ENCODE measurements around the gene DYNC2LI1.

DYNC2LI1 gene

DNA sequence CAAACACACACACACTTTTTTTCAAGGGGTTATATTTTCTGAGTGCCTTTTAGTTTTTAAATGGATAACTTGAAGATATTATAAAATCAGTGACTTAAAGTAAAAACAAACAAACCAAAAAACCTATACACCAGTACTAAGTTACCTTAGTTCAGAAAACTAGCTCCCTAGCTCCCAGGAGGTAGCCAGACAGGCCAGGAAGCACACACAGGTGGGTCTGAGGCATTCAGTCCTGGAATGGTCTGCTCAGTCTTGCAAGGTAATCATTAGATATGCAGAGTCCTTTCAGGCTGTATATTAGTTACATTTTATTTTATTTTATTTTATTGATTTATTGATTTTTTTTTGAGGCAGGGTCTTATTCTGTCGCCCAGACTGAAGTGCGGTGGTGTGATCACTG, 10.7 kb upstream of the DYNC2LI1 start:
- Histone ChIP-seq H2AFZ (ENCODE audit: low read depth) (no peak overlapping the region), H3K36me3 (ENCODE audit: insufficient read depth) (no peaks in the 10 kb centered on the region), H3K4me1 (ENCODE audit: low read depth, poor library complexity, severe bottlenecking) (no peaks in the 10 kb centered on the region), H3K27me3 (ENCODE audit: insufficient read depth, low read depth) (no peaks in the 10 kb centered on the region), H3K4me3 (IDR thresholded peaks at IDR 0.05; ENCODE audit: insufficient read depth, low read depth, low read length) (no peak overlapping the region), H3K27ac (no peak overlapping the region), H4K20me1 (ENCODE audit: insufficient read depth) (no peaks in the 10 kb centered on the region), H3K4me2 (no peak overlapping the region), H3K79me2 (ENCODE audit: insufficient read depth, low read depth) (no peaks in the 10 kb centered on the region), H3K9ac (no peak overlapping the region)
- TF ChIP-seq, protein P1, sequence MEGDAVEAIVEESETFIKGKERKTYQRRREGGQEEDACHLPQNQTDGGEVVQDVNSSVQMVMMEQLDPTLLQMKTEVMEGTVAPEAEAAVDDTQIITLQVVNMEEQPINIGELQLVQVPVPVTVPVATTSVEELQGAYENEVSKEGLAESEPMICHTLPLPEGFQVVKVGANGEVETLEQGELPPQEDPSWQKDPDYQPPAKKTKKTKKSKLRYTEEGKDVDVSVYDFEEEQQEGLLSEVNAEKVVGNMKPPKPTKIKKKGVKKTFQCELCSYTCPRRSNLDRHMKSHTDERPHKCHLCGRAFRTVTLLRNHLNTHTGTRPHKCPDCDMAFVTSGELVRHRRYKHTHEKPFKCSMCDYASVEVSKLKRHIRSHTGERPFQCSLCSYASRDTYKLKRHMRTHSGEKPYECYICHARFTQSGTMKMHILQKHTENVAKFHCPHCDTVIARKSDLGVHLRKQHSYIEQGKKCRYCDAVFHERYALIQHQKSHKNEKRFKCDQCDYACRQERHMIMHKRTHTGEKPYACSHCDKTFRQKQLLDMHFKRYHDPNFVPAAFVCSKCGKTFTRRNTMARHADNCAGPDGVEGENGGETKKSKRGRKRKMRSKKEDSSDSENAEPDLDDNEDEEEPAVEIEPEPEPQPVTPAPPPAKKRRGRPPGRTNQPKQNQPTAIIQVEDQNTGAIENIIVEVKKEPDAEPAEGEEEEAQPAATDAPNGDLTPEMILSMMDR (conservative IDR thresholded peaks at IDR 0.05; ENCODE audit: low read depth, low read length), result no peak

DNA sequence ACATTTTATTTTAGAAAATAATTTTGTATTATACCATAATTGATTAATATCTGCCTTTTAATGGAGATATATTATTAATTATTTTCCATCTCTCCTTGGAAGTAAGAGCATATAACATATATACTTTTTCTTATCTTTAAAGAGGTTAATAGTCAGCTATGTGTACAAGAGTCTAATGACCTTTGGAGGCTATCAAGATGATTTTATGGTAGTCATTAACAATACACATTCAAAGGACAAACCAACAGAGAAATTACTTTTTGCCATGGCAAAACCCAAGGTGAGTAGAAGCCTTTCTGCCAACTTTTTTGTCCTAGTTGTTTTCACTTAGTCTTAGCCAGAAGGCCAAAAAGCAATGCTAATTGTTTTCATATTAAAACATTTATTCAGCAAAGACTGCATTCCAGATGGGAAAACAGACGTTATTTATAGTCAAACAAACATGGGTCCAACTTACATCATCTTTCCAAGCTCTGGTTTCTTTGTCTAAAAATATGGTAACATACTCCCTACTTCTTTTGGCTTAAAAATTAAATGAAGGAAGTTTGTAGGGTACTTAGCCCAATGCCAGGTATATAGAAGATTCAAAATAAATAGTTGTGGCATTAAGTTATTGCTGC, 9.6 kb upstream of the DYNC2LI1 start:
- no peaks in the 10 kb centered on the region for H3K79me2 ChIP-seq (ENCODE audit: insufficient read depth, low read depth)
- H3K36me3 ChIP-seq (ENCODE audit: insufficient read depth), result no peaks in the 10 kb centered on the region
- H2AFZ ChIP-seq (ENCODE audit: low read depth), result no peak overlapping the region
- no peaks in the 10 kb centered on the region for H3K27me3 ChIP-seq (ENCODE audit: insufficient read depth, low read depth)
- TF ChIP-seq, protein P1 (conservative IDR thresholded peaks at IDR 0.05; ENCODE audit: low read depth, low read length), result no peak
- H3K9ac ChIP-seq, result no peak overlapping the region
- H4K20me1 ChIP-seq (ENCODE audit: insufficient read depth), result no peaks in the 10 kb centered on the region
- H3K27ac ChIP-seq, result no peak overlapping the region
- no peaks in the 10 kb centered on the region for H3K4me1 ChIP-seq (ENCODE audit: low read depth, poor library complexity, severe bottlenecking)
- no peak overlapping the region for H3K4me2 ChIP-seq
- no peak overlapping the region for H3K4me3 ChIP-seq (IDR thresholded peaks at IDR 0.05; ENCODE audit: insufficient read depth, low read depth, low read length)

DNA sequence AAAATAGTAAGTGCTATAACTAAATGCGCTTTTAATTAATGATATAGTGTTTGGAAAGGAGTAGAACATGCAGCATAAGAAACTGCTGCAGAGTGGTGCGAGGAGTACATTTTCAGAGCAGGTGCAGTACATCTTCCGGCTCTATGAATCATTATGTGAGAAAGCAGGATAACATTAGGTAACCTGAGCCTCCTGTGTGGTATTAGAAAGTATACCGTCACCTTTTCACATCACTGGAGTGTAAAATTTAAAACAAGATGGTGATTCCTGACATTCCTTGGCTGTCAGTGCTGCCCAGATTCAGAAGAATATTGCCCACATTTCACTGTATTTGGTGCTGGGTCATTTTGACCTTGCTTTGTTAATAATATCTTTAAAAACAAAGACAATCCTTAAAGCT, 7.8 kb upstream of the DYNC2LI1 start:
- no peak overlapping the region for H3K9ac ChIP-seq
- H3K27ac ChIP-seq, result no peak overlapping the region
- no peaks in the 10 kb centered on the region for H4K20me1 ChIP-seq (ENCODE audit: insufficient read depth)
- H3K27me3 ChIP-seq (ENCODE audit: insufficient read depth, low read depth), result no peaks in the 10 kb centered on the region
- H3K4me2 ChIP-seq, result no peak overlapping the region
- H3K4me1 ChIP-seq (ENCODE audit: low read depth, poor library complexity, severe bottlenecking), result no peaks in the 10 kb centered on the region
- H2AFZ ChIP-seq (ENCODE audit: low read depth), result no peak overlapping the region
- no peaks in the 10 kb centered on the region for H3K36me3 ChIP-seq (ENCODE audit: insufficient read depth)
- TF ChIP-seq, protein P1 (conservative IDR thresholded peaks at IDR 0.05; ENCODE audit: low read depth, low read length), result no peak
- no peak overlapping the region for H3K4me3 ChIP-seq (IDR thresholded peaks at IDR 0.05; ENCODE audit: insufficient read depth, low read depth, low read length)
- no peaks in the 10 kb centered on the region for H3K79me2 ChIP-seq (ENCODE audit: insufficient read depth, low read depth)

DNA sequence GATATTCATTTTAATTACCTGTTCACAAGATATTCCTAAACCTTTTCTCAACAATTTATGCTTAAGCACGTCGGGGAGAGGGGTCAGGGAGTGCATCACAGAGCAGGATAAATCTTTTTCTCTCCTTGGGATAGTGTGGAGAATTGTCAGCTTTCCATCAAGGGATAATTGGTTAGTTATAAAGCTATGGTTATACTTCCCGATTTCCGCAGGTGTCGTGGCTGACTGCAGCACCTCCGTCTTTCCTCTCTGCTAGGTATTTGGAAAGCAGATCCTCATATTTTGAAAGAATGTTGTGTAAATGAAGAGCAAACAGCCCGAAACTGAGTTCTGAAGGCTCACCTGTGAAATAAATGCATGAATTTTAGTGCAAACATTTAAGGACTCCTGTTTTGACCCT, 778 bp downstream of the DYNC2LI1 start:
- TF ChIP-seq, protein P1 (conservative IDR thresholded peaks at IDR 0.05; ENCODE audit: low read depth, low read length), result no peak
- H3K4me1 ChIP-seq (ENCODE audit: low read depth, poor library complexity, severe bottlenecking), result peaks cover 13% of the 10 kb centered on the region
- H3K27ac ChIP-seq, result no peak overlapping the region
- peak overlapping the region; percentile 98 for H2AFZ ChIP-seq (ENCODE audit: low read depth)
- H3K4me3 ChIP-seq (IDR thresholded peaks at IDR 0.05; ENCODE audit: insufficient read depth, low read depth, low read length), result peak overlapping the region; percentile 95
- peak overlapping the region; percentile 51 for H3K4me2 ChIP-seq
- no peaks in the 10 kb centered on the region for H3K36me3 ChIP-seq (ENCODE audit: insufficient read depth)
- H3K27me3 ChIP-seq (ENCODE audit: insufficient read depth, low read depth), result no peaks in the 10 kb centered on the region
- H4K20me1 ChIP-seq (ENCODE audit: insufficient read depth), result no peaks in the 10 kb centered on the region
- peak overlapping the region; percentile 51; the same call in 1 of the 2 replicates for H3K9ac ChIP-seq
- H3K79me2 ChIP-seq (ENCODE audit: insufficient read depth, low read depth), result no peaks in the 10 kb centered on the region

Data from KMS-11 (cell line).